UCSD-AML1 (cell line): ENCODE results near the gene RTP5.
"Not testable (repeated sequence)": the region's sequence is repeated elsewhere in the genome, so short reads cannot be mapped to it uniquely, and the experiment has no call there.

Source experiments
- DNase-seq: peaks from one replicate; lab custom pipeline; 2025; ENCODE audit not compliant: unreplicated experiment; lab: John Stamatoyannopoulos, UW

The RTP5 gene

DNA sequence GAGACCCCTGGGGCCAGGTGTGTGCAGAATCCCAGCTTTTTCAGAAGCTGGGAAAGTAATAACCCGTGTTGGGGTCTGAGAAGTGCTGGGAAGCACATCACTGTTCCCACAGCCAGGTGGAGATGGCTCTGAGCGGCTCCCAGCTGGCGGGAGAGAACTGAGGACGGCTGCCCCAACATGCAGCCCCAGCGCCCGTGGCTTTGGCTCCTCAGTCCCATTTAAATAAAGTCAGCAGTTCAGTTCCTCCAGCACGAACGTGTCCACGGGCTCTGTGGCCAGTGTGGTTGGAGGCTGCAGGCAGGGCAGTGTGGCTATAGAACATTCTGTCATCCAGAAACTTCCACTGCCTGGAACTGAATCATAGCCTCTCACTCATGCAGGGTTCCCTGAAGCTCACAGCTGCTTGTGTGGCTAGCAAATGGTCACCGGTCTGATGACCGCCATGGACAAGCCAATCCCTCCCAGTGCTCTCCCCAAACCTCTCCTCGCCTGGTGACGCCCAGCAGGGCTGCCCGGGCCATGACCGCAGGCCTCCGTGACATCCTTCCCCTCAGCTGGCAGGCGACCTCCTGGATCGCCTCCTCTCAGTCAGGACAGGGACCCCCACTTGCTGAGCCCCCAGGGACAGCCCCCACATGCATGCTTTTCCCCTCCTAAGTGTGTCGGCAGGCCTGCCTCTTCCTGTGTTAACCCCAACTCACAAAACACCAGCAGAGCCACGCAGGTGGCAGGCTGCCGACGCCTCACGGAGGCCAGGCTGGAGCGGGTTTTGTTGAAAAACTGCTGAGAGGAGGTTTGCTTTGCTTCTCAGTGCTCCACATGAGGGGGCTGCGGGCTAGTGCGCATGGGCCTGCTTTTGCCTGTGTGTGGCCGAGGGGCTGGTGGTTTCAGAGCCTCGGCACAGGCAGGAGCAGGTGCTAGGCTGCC, 1.3 kb downstream of the RTP5 start:
- no peak for DNase-seq

DNA sequence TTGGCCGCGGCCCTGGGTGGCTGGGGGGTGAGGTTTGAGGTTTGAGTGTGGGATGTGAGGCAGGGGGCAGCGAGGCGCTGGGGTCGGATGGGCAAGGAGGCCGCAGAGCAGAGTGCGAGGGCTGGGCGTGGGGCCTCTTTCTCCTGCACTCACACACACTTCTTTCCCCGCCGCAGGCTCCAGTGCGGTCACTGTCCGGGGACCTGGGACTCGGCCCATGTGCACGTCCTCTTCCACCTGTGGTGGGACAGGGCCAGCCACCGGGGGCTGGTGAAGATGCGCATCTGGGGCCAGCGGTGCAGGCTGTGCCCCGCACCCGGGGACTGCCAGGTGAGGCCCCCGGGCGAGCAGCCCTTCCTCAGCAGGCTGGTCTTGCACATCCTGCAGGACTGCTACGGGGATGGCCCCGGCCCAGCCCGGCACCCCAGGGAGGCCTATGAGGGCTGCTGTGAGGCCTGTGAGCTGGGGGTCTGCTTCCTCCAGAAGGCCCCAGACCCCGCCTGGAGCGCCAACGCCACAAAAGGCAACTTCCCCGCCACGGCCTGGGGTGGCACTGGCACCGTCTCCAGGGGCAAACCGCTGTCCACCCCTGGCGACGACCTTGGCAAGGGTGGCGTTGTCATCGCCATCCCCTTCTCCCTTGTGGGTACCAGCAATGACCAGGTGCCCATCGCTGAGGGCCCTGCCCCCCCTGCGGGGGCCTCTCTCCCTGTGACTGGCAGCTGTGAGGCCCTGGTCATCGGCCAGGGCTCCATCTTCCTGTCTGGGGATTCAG, 2.2 kb downstream of the RTP5 start:
- no peak for DNase-seq

DNA sequence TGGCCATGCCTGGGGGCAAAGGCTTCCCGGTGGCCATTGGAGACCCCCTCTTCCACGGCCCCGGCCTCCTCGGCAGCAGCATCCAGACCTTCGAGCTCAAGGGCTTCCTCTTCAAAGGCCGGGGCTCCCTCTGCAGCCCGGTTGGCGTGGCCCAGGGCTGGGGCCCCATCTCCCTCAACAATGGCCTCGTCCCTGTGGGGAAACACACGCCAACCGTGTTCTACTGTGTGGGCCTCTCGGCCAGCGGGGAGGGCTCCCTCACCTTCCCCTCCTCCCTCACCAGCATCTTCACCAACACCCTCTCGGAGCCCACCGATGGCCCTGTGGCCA, 2.7 kb downstream of the RTP5 start:
- DNase-seq: no peak

DNA sequence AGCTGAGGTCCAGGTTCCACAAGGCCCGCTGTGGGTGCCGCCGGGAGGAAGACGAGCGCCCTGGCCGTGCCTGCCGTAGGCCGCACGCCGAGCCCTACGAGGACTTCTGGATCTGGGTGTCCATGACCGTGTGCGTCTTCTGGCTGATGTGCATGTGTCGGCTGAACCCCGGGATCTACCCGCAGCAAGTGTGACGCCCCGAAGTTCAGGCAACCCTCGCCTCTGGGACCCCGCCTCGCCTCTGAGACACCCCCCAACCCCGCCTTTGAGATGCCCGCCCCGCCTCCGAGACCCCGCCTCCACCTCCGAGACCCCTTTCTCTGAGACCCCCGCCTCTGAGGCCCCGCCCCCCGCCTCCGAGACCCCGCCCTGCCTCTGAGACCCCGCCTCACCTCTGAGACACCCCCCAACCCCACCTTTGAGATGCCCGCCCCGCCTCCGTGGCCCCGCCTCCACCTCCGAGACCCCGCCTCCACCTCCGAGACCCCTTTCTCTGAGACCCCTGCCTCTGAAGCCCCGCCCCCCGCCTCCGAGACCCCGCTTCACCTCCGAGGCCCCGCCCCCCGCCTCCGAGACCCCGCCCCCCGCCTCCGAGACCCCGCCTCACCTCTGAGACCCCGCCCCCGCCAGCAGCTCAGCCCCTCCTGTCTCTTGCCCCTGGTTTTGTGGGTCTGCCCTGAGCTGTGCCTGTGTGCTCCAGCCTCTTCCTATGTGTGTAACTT, 3.7 kb downstream of the RTP5 start:
- DNase-seq: no peak

DNA sequence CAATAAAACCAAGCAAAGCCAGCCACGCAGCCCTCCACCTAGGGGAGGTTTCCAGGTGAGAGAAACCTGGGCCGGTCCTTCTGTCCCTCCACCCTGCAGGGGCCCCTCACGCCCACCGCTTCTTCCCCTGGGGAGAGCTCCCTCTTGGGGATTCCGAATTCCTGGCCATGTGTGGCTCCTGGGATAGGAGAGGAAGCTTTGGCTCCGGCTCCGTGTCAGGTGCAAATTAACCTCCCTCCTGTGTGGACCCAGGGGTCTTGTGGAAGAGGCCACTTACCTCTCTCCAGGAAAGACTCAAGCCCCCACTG, 4.2 kb downstream of the RTP5 start:
- no peak for DNase-seq

DNA sequence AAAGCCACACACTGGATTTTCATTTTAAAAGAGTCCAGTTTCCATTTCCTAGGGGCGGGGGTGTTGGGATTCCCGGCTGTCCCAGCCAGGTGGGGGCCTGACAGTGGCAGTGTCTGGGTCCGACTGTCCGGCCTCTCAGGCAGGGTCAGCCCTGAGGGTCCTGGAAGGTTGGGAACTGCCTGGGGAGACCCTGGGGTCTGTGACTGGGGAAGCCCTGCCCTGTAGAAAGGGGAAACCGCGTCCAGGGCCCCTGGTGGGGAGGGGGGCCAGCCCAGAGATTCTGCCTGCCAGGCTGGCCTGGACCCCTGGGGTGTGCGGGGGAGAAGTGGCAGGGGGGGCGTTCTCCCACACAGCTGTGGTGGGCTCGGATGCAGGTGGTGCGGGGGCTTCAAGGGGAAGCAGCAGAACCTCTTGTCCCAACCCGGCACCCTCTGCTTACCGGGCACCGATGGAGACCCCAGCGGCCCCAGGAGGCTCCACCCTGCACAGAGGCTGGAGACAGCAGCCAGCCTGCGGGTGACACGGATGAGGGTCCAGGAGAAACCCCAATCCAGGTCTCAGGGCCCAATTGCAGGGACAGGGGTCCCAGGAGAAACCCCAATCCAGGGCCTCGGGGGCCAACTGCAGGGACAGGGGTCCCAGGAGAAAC, 4.9 kb downstream of the RTP5 start:
- DNase-seq: no peak

DNA sequence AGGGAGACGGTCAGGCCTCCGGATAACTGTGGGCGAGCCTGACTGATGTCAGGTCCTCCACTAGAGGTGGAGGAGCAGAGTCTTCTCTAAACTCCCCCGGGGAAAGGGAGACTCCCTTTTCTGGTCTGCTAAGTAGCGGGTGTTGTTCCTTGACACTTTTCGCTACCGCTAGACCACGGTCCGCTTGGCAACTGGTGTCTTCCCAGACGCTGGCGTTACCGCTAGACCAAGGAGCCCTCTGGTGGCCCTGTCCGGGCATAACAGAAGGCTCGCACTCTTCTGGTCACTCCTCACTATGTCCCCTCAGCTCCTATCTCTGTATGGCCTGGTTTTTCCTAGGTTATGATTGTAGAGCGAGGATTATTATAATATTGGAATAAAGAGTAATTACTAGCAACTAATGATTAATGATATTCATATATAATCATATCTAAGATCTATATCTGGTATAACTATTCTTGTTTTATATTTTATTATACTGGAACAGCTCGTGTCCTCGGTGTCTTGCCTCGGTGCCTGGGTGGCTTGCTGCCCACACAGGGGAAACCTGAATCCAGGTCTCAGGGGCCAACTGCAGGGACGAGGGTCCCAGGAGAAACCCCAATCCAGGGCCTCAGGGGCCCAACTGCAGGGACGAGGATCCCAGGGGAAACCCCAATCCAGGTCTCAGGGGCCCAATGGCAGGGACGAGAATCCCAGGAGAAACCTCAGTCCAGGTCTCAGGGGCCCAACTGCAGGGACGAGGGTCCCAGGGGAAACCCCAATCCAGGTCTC, 6.4 kb downstream of the RTP5 start:
- DNase-seq: not testable (repeated sequence)

- DNase-seq: no peak
Observed at GRCh38 chr2:241876528-241877196, 7.1 kb downstream of the RTP5 start.

DNA sequence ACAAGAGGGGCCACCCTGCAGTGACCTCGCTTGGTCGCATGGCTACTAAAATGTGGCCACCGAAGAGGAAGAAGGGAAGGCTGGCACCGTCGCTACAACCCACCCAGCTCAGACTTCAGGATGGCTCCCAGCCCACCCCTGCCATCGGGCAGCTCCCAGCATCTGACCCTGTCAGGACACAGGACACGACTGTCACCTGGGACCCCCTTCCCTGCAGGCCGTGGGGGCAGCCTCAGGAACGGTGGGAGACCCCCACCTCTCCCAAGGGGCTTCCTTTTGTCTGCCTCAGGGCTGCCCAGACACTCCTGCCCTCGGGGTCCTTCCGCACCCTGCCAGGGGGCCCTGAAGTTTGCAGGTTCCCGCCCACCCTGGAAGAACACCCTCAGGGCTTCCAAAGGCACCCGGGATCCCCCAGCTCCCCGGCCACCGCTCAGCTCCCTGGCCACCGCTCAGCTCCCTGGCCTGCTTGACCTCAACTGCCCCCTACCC, 7.7 kb downstream of the RTP5 start:
- DNase-seq: no peak

DNA sequence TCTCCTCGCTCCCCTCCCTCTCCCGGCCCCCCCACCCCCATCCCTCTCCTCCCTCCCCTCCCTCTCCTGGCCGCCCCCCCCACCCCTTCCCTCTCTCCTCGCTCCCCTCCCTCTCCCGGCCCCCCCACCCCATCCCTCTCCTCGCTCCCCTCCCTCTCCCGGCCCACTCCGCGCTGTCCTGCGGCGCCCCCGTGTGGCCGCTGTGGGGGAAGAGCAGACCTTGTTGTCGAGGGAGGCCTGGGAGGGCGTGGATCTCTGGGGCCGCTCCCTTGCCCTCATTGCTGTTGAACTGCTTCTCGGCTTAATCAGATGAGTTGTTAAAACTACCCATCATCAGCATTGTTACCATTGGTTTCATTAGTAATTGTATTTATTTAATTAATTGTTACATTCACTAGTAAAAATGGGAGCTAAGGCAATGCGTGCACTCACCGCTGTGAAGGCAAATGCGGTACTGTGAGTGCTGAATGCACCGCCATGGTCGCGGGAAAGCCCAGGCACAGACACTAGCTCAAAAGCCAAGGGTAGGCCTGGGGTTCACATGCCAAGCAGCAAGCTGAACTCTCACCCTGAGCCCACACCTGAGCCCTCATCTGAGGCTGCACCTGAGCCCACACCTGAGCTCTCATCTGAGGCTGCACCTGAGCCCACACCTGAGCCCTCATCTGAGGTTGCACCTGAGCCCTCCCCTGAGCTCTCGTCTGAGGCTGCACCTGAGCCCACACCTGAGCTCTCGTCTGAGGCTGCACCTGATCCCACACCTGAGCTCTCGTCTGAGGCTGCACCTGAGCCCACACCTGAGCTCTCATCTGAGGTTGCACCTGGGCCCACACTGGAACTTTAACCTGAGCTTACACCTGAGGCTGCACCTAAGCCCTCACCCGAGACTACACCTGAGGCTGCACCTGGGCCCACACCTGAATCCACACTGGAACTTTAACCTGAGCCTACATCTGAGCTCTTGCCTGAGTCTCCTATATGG, 8.8 kb downstream of the RTP5 start:
- DNase-seq: peak; percentile 82

DNA sequence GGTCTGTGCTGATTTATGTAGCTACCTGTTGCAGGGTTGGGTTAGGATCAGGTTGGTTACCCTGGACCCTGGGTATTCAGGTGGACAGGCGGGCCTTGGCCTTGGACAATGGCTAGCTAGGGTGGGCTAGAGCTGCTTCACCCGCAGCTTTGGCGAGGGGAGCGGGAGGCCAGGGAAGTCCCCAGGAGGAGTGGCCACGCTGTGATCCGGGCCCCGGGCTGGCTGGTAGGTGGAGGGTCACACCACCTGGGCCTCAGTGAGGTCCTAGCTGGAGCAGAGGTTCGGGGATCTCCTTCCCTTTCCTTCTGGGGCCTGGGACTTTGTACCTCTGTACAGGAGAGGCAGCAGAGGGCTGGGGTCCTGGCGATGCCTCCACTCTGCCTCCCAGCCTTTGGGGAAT, 9.8 kb downstream of the RTP5 start:
- DNase-seq: no peak

DNA sequence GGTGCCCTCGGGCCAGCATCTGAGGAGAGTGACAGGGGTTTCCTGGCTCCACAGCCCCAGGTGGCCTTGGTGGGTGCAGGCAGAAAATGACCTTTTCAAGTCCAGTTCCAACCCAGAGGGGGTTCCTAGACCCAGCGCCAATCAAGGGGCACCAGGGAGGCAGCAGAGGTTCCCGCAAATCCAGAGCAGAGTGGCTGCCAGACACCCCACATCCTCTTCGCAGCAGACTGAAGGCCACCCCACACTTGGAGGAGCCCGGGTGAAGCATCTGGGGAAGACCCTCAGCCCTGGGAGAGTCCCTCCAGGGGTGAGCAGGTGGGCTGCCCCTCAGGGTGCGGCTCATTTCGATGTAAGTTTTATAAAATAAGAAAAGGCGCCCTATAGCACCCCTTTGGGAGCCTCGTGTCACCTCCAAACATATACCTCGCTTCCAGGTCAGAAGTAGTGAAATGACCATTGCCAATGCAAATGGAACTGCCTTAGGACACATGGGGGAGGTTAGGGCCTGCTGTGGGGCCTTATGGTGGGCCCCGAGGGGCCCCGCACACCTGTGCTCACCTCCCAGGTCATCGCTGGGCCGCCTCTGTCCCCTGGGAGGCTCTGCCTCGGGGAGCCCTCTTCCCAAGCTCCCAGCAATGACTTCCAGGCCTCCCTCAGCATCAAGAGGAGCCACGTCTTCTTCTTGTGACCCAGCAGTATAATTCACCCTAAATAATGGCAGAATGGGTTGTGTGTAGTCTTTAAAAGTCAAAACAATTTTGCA, 11.0 kb downstream of the RTP5 start:
- DNase-seq: no peak

DNA sequence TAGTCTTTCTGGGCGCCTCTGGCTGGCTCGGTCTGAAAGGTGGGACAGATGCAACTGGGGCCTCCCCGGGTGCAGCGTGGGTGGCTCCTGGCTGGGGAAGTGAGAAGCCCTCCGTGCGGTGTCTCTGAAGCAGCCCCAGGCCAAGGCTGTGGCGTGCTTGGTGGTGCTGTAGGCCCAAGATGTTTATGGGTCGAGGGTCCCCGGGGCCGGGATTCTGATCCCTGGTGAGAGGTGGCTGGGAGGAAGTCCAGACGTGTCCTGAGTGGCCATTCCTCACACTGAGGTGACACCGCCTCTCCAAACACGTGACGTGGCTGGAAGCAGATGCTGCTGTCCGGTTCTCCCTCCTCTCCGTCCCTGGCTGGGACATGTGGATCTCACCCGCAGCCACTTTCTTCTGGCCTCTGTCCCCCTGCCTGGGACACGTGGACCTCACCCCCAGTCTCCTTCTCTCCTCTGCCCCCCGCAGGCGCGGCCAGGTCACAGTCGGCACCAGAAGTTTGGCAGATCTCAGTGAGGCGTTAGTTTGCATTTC, 12.6 kb downstream of the RTP5 start:
- DNase-seq: peak; percentile 76

DNA sequence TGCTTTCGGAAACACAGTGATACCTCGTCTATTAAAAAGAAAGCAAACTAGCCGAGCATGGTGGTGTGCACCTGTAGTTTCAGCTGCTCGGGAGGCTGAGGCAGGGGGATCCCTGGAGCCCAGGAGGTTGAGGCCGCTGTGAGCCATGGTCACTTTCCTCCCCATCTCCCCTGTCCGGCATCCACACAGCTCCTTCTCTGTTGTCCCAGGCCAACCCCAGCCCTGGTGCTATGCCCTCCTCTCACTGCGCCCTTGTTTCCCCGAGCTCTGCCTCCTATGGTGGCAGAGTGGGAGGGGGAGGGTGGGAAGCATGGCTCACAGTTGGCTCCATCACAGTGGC, 15.4 kb downstream of the RTP5 start:
- no peak for DNase-seq

DNA sequence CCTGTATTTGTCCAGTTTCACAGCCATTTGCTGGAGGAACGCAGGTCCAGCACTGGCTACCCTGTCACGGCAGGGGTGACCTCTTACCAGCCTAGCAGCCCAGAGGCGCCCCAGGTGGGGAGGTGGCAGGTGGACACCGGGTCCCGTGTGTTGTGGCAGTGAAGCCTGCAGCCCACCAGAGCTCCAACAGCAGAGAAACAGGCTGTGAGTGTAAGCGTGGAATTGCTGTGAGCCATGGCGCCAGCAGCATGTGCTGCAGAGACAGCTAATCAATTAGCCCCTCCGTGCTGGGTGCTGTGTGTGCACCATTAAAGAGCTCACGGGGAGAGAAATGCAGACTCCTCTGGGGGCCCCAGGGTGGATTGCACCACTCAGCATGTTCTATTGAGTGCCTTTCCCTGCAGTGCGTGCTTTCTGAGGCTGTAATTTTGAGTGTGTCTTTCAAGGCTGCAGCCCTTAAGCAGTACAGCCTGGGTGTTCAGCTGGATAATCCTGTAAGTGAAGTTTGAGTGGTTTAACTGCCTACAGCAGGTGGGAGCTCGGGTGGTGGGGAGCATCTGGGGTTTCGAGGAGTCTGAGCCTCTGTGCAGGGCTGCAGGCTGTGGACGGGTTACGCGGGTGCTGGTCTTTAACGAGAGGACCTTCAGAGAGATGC, 15.9 kb downstream of the RTP5 start:
- DNase-seq: no peak

GRCh38 chr2:241885946-241886643, 16.6 kb downstream of the RTP5 start:
- no peak for DNase-seq
